HG03575 (cell line): ENCODE data around the gene METTL2A.
"Not testable (repeated sequence)": the region's sequence is repeated elsewhere in the genome, so short reads cannot be mapped to it uniquely, and the experiment has no call there.

Experiments used
- ATAC-seq: cut with Tn5 transposase; IDR thresholded peaks from one replicate; pipeline ENCODE4 v1.9.1; 2021; ENCODE audit not compliant: unreplicated experiment, insufficient number of reproducible peaks, low FRiP score; ENCODE audit errors: extremely low read depth

The METTL2A gene

GRCh38 chr17:62465271-62465670, 41.6 kb downstream of the METTL2A start:
- not testable (repeated sequence) for ATAC-seq

GRCh38 chr17:62470666-62471379, 47.1 kb downstream of the METTL2A start:
- ATAC-seq: not testable (repeated sequence)

- ATAC-seq: not testable (repeated sequence)
Observed at GRCh38 chr17:62471380-62471880, 47.7 kb downstream of the METTL2A start.

- ATAC-seq: not testable (repeated sequence)
Observed at GRCh38 chr17:62473030-62473982, 49.6 kb downstream of the METTL2A start.

GRCh38 chr17:62477111-62477510, 53.4 kb downstream of the METTL2A start:
- not testable (repeated sequence) for ATAC-seq

GRCh38 chr17:62477718-62478408, 54.2 kb downstream of the METTL2A start:
- ATAC-seq: not testable (repeated sequence)

GRCh38 chr17:62478424-62478879, 54.8 kb downstream of the METTL2A start, which contains the start of gene TLK2:
TLK2 (plus strand) TSS chr17:62478825; CDS start chr17:62481126, 2,301 bp downstream.
- no peak for ATAC-seq

- not testable (repeated sequence) for ATAC-seq
Observed at GRCh38 chr17:62478880-62479638, 55.4 kb downstream of the METTL2A start.

GRCh38 chr17:62479639-62480258, 56.1 kb downstream of the METTL2A start:
- ATAC-seq: not testable (repeated sequence)

- ATAC-seq: not testable (repeated sequence)
Observed at GRCh38 chr17:62482553-62482952, 58.9 kb downstream of the METTL2A start.

GRCh38 chr17:62490990-62491389, 67.3 kb downstream of the METTL2A start:
- not testable (repeated sequence) for ATAC-seq

GRCh38 chr17:62493049-62493655, 69.5 kb downstream of the METTL2A start:
- not testable (repeated sequence) for ATAC-seq

- ATAC-seq: not testable (repeated sequence)
Observed at GRCh38 chr17:62494073-62494472, 70.4 kb downstream of the METTL2A start.

GRCh38 chr17:62496344-62496743, 72.6 kb downstream of the METTL2A start:
- not testable (repeated sequence) for ATAC-seq

GRCh38 chr17:62498796-62499195, 75.1 kb downstream of the METTL2A start:
- not testable (repeated sequence) for ATAC-seq
